Measurements from ENCODE around the gene KRTAP10-12. TPM values are rescaled to one million over a fixed set of nuclear protein-coding genes. Genes with fewer than 3 reads are reported as not detected.

The KRTAP10-12 gene
- total RNA-seq, 4 donors from 2014 or later, result not detected

DNA sequence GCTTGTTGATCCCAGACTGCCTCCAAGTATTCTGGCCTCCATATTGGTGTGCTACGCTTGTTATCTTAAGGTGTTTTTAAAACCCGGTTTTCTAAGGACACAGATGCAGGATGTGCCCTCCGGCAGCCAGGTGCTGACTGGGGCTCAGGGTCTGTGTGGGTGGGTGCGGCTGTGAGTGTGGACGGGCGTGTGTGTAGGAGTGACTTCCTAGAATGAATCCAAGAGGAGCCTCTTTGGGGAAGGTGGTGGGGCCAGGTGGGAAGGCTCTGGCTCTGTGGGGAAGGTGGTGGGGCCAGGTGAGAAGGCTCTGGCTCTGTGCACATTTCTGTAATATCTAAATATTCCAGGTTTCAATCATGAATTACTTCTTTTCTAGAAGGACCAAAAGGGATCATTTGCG lies 27.2 kb downstream of the KRTAP10-12 start:
- H3K27me3 ChIP-seq, result peaks cover 0 to 52% of the 10 kb centered on the region in 2 donors

DNA sequence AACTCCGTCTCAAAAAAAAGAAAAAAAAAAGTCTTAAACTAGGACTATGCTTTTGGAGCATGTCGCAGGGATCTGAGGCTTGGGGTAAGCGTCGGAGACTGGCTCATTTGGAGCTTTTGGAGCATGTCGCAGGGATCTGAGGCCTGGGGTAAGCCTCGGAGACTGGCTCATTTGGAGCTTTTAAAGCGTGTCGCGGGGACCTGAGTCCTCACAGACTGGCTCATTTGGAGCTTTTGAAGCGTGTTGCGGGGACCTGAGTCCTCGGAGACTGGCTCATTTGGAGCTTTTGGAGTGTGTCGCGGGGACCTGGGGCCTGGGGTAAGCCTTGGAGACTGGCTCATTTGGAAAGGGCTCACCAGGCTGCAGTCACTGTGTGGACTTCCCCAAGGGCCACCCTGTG lies 28.0 kb downstream of the KRTAP10-12 start:
- Histone ChIP-seq H3K4me3 (no peak overlapping the region), H3K9me3 (no peaks in the 10 kb centered on the region), H3K27me3 (peaks cover 0 to 48% of the 10 kb centered on the region in 2 donors), H3K36me3 (no peaks in the 10 kb centered on the region), H3K4me1 (peaks cover 0 to 13% (median 3%) of the 10 kb centered on the region in 4 donors), H3K27ac (no peak overlapping the region)
- no peak for TF ChIP-seq POLR2A (IDR thresholded peaks at IDR 0.05)
- TF ChIP-seq, protein P1, sequence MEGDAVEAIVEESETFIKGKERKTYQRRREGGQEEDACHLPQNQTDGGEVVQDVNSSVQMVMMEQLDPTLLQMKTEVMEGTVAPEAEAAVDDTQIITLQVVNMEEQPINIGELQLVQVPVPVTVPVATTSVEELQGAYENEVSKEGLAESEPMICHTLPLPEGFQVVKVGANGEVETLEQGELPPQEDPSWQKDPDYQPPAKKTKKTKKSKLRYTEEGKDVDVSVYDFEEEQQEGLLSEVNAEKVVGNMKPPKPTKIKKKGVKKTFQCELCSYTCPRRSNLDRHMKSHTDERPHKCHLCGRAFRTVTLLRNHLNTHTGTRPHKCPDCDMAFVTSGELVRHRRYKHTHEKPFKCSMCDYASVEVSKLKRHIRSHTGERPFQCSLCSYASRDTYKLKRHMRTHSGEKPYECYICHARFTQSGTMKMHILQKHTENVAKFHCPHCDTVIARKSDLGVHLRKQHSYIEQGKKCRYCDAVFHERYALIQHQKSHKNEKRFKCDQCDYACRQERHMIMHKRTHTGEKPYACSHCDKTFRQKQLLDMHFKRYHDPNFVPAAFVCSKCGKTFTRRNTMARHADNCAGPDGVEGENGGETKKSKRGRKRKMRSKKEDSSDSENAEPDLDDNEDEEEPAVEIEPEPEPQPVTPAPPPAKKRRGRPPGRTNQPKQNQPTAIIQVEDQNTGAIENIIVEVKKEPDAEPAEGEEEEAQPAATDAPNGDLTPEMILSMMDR (IDR thresholded peaks at IDR 0.05), result no peak
- TF ChIP-seq EP300 (IDR thresholded peaks at IDR 0.05), result no peak
- 88 to 91% methylated on average over 14 of the region's 14 CpGs for whole genome bisulfite sequencing, 2 donors
- no peak for DNase-seq (ENCODE audit: low spot score in 2 of 2)

More for the DNA sequence above, 27.2 kb downstream of the KRTAP10-12 start:
- Histone ChIP-seq H3K4me1 (peaks cover 0 to 13% (median 3%) of the 10 kb centered on the region in 4 donors), H3K9me3 (no peaks in the 10 kb centered on the region), H3K27ac (no peak overlapping the region), H3K36me3 (no peaks in the 10 kb centered on the region), H3K4me3 (no peak overlapping the region)
- 83% methylated on average over 7 of the region's 7 CpGs for WGBS, 2 donors
- DNase-seq (ENCODE audit: low spot score in 2 of 2), result no peak
- no peak for TF ChIP-seq POLR2A (IDR thresholded peaks at IDR 0.05)
- TF ChIP-seq, protein P1 (IDR thresholded peaks at IDR 0.05), result no peak
- TF ChIP-seq EP300 (IDR thresholded peaks at IDR 0.05), result no peak

DNA sequence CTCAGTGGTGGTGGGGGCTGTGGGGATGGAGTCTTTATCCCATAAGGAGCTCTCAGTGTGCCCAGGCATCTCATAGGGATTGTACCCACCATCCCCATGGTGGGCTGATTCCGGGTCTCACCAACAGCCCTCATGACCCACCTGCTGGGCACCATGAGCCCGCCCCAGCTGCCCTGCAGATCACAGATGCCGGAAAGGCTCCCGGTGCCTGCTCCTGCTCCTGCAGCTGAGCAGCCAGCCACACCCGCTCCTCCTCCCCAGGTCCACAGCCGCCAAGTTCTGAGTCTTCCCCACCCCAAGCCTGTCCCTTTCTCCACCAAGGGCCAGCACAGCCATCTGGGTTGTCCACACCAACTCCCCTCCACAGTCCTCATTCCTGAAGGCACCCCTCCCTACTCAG lies 29.9 kb downstream of the KRTAP10-12 start:
- Histone ChIP-seq H3K4me1 (peaks cover 0 to 13% (median 3%) of the 10 kb centered on the region in 4 donors), H3K27ac (no peak overlapping the region), H3K36me3 (no peaks in the 10 kb centered on the region), H3K4me3 (no peak overlapping the region), H3K27me3 (peaks cover 0 to 48% of the 10 kb centered on the region in 2 donors), H3K9me3 (no peaks in the 10 kb centered on the region)
- DNase-seq (ENCODE audit: low spot score in 2 of 2), result no peak
- TF ChIP-seq EP300 (IDR thresholded peaks at IDR 0.05) (no peak), POLR2A (IDR thresholded peaks at IDR 0.05) (no peak)
- TF ChIP-seq, protein P1 (IDR thresholded peaks at IDR 0.05), result no peak
- 70 to 79% methylated on average over 6 of the region's 6 CpGs for WGBS, 2 donors

DNA sequence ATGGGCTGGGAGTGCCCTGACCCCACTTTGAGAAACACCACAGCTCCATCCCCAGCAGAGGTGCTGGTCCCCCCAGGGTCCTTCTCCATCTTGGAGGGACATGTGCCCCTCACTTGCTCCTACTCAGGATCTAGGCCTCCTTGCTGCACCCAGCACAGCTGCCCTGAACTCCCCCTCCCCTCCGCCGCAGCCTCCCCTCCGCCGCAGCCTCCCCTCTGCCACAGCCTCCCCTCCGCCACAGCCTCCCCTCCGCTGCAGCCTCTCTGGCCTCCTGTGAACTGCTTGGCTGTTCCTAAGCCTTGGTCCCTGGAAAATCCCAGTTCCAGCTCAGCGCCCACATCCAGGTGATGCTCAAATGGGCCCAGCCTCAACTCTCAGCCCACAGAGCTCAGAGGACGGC lies 30.3 kb downstream of the KRTAP10-12 start:
- H3K36me3 ChIP-seq, result no peaks in the 10 kb centered on the region
- DNase-seq (ENCODE audit: low spot score in 2 of 2), result no peak
- H3K4me3 ChIP-seq, result no peak overlapping the region
- H3K27me3 ChIP-seq, result peaks cover 0 to 48% of the 10 kb centered on the region in 2 donors
- WGBS, 2 donors, result 91 to 93% methylated on average over 8 of the region's 8 CpGs
- TF ChIP-seq POLR2A (IDR thresholded peaks at IDR 0.05), result no peak
- TF ChIP-seq, protein P1 (IDR thresholded peaks at IDR 0.05), result no peak
- TF ChIP-seq EP300 (IDR thresholded peaks at IDR 0.05), result no peak
- no peak overlapping the region for H3K27ac ChIP-seq
- H3K4me1 ChIP-seq, result peaks cover 0 to 13% (median 3%) of the 10 kb centered on the region in 4 donors
- no peaks in the 10 kb centered on the region for H3K9me3 ChIP-seq

DNA sequence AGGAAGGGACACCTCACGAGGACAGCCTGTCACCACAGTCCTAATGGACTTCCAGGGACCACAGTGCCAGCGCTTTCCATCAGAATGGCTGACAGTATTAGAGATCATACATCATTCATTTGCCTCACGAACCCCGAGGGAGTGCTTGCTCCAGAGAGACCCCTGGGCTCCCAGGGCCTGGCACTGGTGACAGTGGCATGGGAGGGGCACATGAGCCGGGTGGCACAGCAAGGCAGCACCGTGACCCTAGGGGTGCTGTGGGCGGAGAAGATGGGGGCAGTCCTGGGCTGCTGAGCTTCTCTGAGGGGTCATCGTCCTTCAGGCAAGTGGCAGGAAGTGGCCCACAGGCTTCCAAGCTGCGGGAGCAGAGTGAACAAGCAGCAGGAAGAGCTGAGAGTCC lies 30.8 kb downstream of the KRTAP10-12 start:
- Histone ChIP-seq H3K4me3 (no peak overlapping the region), H3K27me3 (peaks cover 0 to 44% of the 10 kb centered on the region in 2 donors), H3K27ac (no peak overlapping the region), H3K4me1 (peaks cover 0 to 13% (median 3%) of the 10 kb centered on the region in 4 donors), H3K9me3 (no peaks in the 10 kb centered on the region), H3K36me3 (no peaks in the 10 kb centered on the region)
- WGBS, 2 donors, result 59 to 74% methylated on average over 7 to 9 of the region's 9 CpGs
- TF ChIP-seq POLR2A (IDR thresholded peaks at IDR 0.05), result no peak
- TF ChIP-seq EP300 (IDR thresholded peaks at IDR 0.05), result no peak
- TF ChIP-seq, protein P1 (IDR thresholded peaks at IDR 0.05), result no peak
- DNase-seq (ENCODE audit: low spot score in 2 of 2), result no peak

Data from tibial nerve (tissue), 4 donors.